Body of pancreas (tissue), 4 donors: Measurements from ENCODE around the gene PTPRD. TPM values are rescaled to one million over a fixed set of nuclear protein-coding genes. Genes with fewer than 3 reads are reported as not detected.

ENCODE experiments used
- ATAC-seq: fragments of 150-250 bp; one replicate; pipeline ENCODE4 v1.9.1; 2016
- DNase-seq, 4 donors: peaks; one replicate each; pipeline ENCODE4 v3.0.0-alpha.2; 2019
- H3K27ac ChIP-seq, 4 donors: fragments of 200-600 bp; sonication (generic); 1 replicate in 3 of 4; 2 replicates in 1 of 4; pipeline versions ENCODE4 v1.5.1 to v1.6.1; 2016 to 2019; ENCODE audit warnings: mild to moderate bottlenecking in 1 of 4, mixed read lengths in 1 of 4, moderate library complexity in 1 of 4
- H3K27me3 ChIP-seq, 2 donors: fragments of 200-600 bp; sonication (generic); one replicate each; pipeline ENCODE4 v1.6.0; 2016; ENCODE audit warnings: mild to moderate bottlenecking in 1 of 2
- H3K36me3 ChIP-seq, 2 donors: fragments of 200-600 bp; sonication (generic); replicated peaks in 1 of 2; 2 replicates each; pipeline ENCODE4 v1.5.1; 2016; ENCODE audit warnings: low read depth in 2 of 2; ENCODE audit not compliant: insufficient read depth in 1 of 2
- H3K4me1 ChIP-seq: fragments of 200-600 bp; sonication (generic); one replicate; pipeline ENCODE4 v1.6.0; 2016
- H3K4me3 ChIP-seq, 2 donors: fragments of 200-600 bp; sonication (generic); 1 replicate in 1 of 2; 2 replicates in 1 of 2; pipeline ENCODE4 v1.5.1; 2016 to 2019
- H3K9me3 ChIP-seq, 3 donors: fragments of 200-600 bp; sonication (generic); 1 replicate in 2 of 3; 2 replicates in 1 of 3; pipeline ENCODE4 v1.5.1; 2016
- CTCF ChIP-seq, 7 experiments: fragments of 450-650 bp in 4 of 7; fragments of 200-600 bp in 3 of 7; sonication (generic) in 3 of 7; IDR thresholded peaks; one replicate each; pipeline ENCODE4 v1.5.1; 2016 to 2019; ENCODE audit warnings: antibody characterized with exemption in 7 of 7
- POLR2A ChIP-seq, 3 donors: fragments of 450-650 bp; IDR thresholded peaks; one replicate each; pipeline ENCODE4 v1.6.1; 2016; ENCODE audit warnings: antibody characterized with exemption in 3 of 3, mild to moderate bottlenecking in 2 of 3
- WGBS, 2 donors: methylation state at CpG; one replicate each; pipeline ENCODE4 v1.1.5; 2017; 5-methylcytosine and 5-hydroxymethylcytosine counted together
- intact Hi-C: fragments of 100-400 bp; cut with DNase I; formaldehyde crosslinking; loops from one replicate; pipeline ENCODE4 v1.15.1; 2023
- total RNA-seq, 2 donors: library from RNA; depleted of rRNA; stranded (reverse); fragments of >200 nt; gene quantifications; one replicate each; pipeline ENCODE4 v1.1.0, GENCODE V29; 2016

Gene PTPRD
- total RNA-seq, 2 donors from 2014 or later = 4.3 to 4.9 TPM

GRCh38 chr9:9299134-9299533 is 1313.7 kb downstream of the PTPRD start:
- H3K9me3 ChIP-seq = no peaks in the 10 kb centered on the region
- H3K27me3 ChIP-seq = no peaks in the 10 kb centered on the region
- DNase-seq (no peak), ATAC-seq (no peak)
- H3K4me1 ChIP-seq = no peaks in the 10 kb centered on the region
- TF ChIP-seq POLR2A (IDR thresholded peaks at IDR 0.05) (no peak), CTCF (IDR thresholded peaks at IDR 0.05) (no peak)
- WGBS, 2 donors = 63 to 65% methylated on average over 1 of the region's 1 CpG
- intact Hi-C loops = no loop called here
- H3K36me3 ChIP-seq = no peaks in the 10 kb centered on the region
- H3K27ac ChIP-seq = no peak overlapping the region
- H3K4me3 ChIP-seq = no peak overlapping the region

- DNase-seq (no peak), ATAC-seq (no peak)
- intact Hi-C loops = no loop called here
- no peak for TF ChIP-seq POLR2A (IDR thresholded peaks at IDR 0.05)
- no peak for TF ChIP-seq CTCF (IDR thresholded peaks at IDR 0.05)
- Histone ChIP-seq H3K4me3 (no peak overlapping the region), H3K9me3 (no peaks in the 10 kb centered on the region), H3K4me1 (no peaks in the 10 kb centered on the region), H3K36me3 (no peaks in the 10 kb centered on the region), H3K27ac (no peak overlapping the region), H3K27me3 (no peaks in the 10 kb centered on the region)
- WGBS, 2 donors = 64 to 71% methylated on average over 2 of the region's 2 CpGs
Measured at GRCh38 chr9:9286001-9286400, 1326.8 kb downstream of the PTPRD start.

- Histone ChIP-seq H3K36me3 (no peaks in the 10 kb centered on the region), H3K4me1 (no peaks in the 10 kb centered on the region), H3K27me3 (no peaks in the 10 kb centered on the region), H3K9me3 (no peaks in the 10 kb centered on the region), H3K4me3 (no peak overlapping the region), H3K27ac (no peak overlapping the region)
- DNase-seq (no peak), ATAC-seq (no peak)
- 38 to 43% methylated on average over 2 of the region's 2 CpGs for WGBS, 2 donors
- intact Hi-C loops = no loop called here
- TF ChIP-seq CTCF (IDR thresholded peaks at IDR 0.05) (no peak), POLR2A (IDR thresholded peaks at IDR 0.05) (no peak)
Measured at GRCh38 chr9:9284201-9284600, 1328.6 kb downstream of the PTPRD start.

GRCh38 chr9:9283159-9283986 is 1329.4 kb downstream of the PTPRD start:
- 27 to 31% methylated on average over 2 of the region's 2 CpGs for WGBS, 2 donors
- ATAC-seq (no peak), DNase-seq (no peak)
- Histone ChIP-seq H3K27ac (no peak overlapping the region), H3K4me1 (no peaks in the 10 kb centered on the region), H3K27me3 (no peaks in the 10 kb centered on the region), H3K9me3 (no peaks in the 10 kb centered on the region), H3K36me3 (no peaks in the 10 kb centered on the region), H3K4me3 (no peak overlapping the region)
- intact Hi-C loops = no loop called here
- TF ChIP-seq CTCF (IDR thresholded peaks at IDR 0.05) (no peak), POLR2A (IDR thresholded peaks at IDR 0.05) (no peak)

GRCh38 chr9:9275601-9276000 is 1337.2 kb downstream of the PTPRD start:
- DNase-seq = no peak
- WGBS, 2 donors = 64 to 68% methylated on average over 4 of the region's 4 CpGs
- intact Hi-C loops = no loop called here

More at GRCh38 chr9:9275601-9276000, 1337.2 kb downstream of the PTPRD start:
- H3K27ac ChIP-seq = no peak overlapping the region
- TF ChIP-seq POLR2A (IDR thresholded peaks at IDR 0.05) (no peak), CTCF (IDR thresholded peaks at IDR 0.05) (no peak)
- ATAC-seq = no peak
- no peaks in the 10 kb centered on the region for H3K9me3 ChIP-seq
- H3K36me3 ChIP-seq = no peaks in the 10 kb centered on the region
- no peaks in the 10 kb centered on the region for H3K27me3 ChIP-seq
- H3K4me3 ChIP-seq = no peak overlapping the region
- H3K4me1 ChIP-seq = no peaks in the 10 kb centered on the region
